ENCODE data around the gene ELFN1. TPM values are rescaled to one million over a fixed set of nuclear protein-coding genes. Genes with fewer than 3 reads are reported as not detected.

Gene ELFN1
- polyA plus RNA-seq, 1 of the 3 experiments (the other 2 are of a cell fraction): 0.05 TPM

GRCh38 chr7:1707756-1708595 is 37.9 kb downstream of the ELFN1 start:
- Histone ChIP-seq H3K9me2 (no peaks in the 10 kb centered on the region), H3K27ac (ENCODE audit: low read depth in 2 of 2, low read length in 1 of 2) (peak overlapping the region in 1 of 2 experiments; percentile 3; a peak in 1 of 4 replicates), H3K79me2 (ENCODE audit: insufficient read depth) (no peaks in the 10 kb centered on the region), H3K27me3 (ENCODE audit: insufficient read depth) (no peaks in the 10 kb centered on the region), H3F3A (replicated peaks; ENCODE audit: insufficient read depth) (no peaks in the 10 kb centered on the region), H3K4me3 (ENCODE audit: low read depth in 2 of 2, low read length in 1 of 2) (no peak overlapping the region), H3K4me2 (no peak overlapping the region), H4K20me1 (ENCODE audit: insufficient read depth) (no peaks in the 10 kb centered on the region), H2AFZ (ENCODE audit: low read depth) (no peak overlapping the region), H3K36me3 (replicated peaks in 1 of 2; ENCODE audit: control insufficient read depth in 1 of 2, insufficient read depth in 2 of 2, low read length in 1 of 2) (no peaks in the 10 kb centered on the region), H3K4me1 (ENCODE audit: control insufficient read depth in 1 of 2, insufficient read depth in 2 of 2, low read depth in 1 of 2, low read length in 1 of 2) (peaks cover 0 to 32% of the 10 kb centered on the region in 2 experiments; a peak in 1 of 4 replicates), H3K9me3 (peaks cover 8% of the 10 kb centered on the region; the same call in 1 of the 2 replicates), H3K9ac (no peak overlapping the region)
- WGBS (ENCODE audit: low lambda C conversion rate): 71% methylated on average over 17 of the region's 17 CpGs
- ChIA-PET POLR2A (no interaction called here), CTCF (interaction anchor here (0.6 to 2.5 kb wide), 5 partner anchors 9 to 129 kb away, joined by 3 to 8 read pairs (median 3); no protein-coding TSS in a partner anchor)
- peak; percentile 18; the same call in 1 of the 2 replicates for TF ChIP-seq SMC3 (IDR thresholded peaks at IDR 0.05; ENCODE audit: low read depth, low read length)
- no peak for TF ChIP-seq FOXJ3 (CRISPR knock-in tag; IDR thresholded peaks at IDR 0.05)
- no peak for TF ChIP-seq RCOR1 (IDR thresholded peaks at IDR 0.05; ENCODE audit: low read length)
- peak; percentile 16; the same call in 1 of the 2 replicates for TF ChIP-seq RAD21 (IDR thresholded peaks at IDR 0.05; ENCODE audit: low read length)
- peak; percentile 48 for DNase-seq

DNA sequence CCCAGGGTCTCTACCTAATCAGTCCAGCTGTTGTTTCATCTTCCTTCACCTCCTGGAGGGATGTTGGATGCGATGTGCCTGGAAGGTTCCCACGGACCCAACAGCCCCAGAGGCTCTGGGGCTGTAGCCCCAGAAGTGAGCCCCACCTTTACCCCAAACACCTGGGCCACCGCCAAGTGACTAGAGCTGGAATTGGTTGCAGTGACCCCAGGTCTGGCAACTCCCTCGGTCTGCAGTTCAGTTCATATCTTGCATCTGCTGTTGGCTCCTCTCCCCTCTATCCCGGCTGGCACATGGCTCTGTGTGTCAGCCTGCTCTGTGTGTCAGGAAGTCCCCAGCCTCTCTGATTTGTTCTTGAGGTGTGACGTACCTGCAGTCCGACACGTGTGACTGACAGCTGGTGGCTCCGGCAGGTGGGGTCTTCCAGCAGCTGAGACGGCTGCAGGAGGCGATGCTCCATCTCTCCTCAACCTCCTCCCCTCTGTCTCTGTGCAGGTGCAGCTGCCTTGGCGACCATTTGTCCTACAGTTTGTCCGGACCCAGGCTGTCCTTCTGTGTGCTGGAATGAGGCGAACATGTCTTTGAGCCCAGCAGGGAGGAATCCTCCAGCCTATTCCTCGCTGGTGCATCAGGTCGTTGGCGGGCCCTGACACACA is 38.6 kb downstream of the ELFN1 start:
- 82% methylated on average over 15 of the region's 17 CpGs for WGBS (ENCODE audit: low lambda C conversion rate)
- DNase-seq: peak; percentile 58
- H3K9ac ChIP-seq: no peak overlapping the region
- H3K36me3 ChIP-seq (replicated peaks in 1 of 2; ENCODE audit: control insufficient read depth in 1 of 2, insufficient read depth in 2 of 2, low read length in 1 of 2): no peaks in the 10 kb centered on the region
- TF ChIP-seq JUND (IDR thresholded peaks at IDR 0.05) (no peak), USF1 (IDR thresholded peaks at IDR 0.05; ENCODE audit: borderline replicate concordance, low read depth) (no peak), TAF1 (IDR thresholded peaks at IDR 0.05; ENCODE audit: borderline replicate concordance, low read depth, low read length) (no peak), RXRA (IDR thresholded peaks at IDR 0.05; ENCODE audit: borderline replicate concordance, low read depth) (no peak), EZH2phosphoT487 (IDR thresholded peaks at IDR 0.05; ENCODE audit: borderline replicate concordance, low read depth) (no peak), RAD21 (IDR thresholded peaks at IDR 0.05; ENCODE audit: low read length) (no peak), FOXJ3 (CRISPR knock-in tag; IDR thresholded peaks at IDR 0.05) (no peak), NRF1 (IDR thresholded peaks at IDR 0.05; ENCODE audit: low read depth, low read length) (no peak), TEAD4 (IDR thresholded peaks at IDR 0.05; ENCODE audit: borderline replicate concordance, insufficient read depth) (no peak), GABPA (IDR thresholded peaks at IDR 0.05; ENCODE audit: low read depth) (no peak)
- TF ChIP-seq, protein P1, sequence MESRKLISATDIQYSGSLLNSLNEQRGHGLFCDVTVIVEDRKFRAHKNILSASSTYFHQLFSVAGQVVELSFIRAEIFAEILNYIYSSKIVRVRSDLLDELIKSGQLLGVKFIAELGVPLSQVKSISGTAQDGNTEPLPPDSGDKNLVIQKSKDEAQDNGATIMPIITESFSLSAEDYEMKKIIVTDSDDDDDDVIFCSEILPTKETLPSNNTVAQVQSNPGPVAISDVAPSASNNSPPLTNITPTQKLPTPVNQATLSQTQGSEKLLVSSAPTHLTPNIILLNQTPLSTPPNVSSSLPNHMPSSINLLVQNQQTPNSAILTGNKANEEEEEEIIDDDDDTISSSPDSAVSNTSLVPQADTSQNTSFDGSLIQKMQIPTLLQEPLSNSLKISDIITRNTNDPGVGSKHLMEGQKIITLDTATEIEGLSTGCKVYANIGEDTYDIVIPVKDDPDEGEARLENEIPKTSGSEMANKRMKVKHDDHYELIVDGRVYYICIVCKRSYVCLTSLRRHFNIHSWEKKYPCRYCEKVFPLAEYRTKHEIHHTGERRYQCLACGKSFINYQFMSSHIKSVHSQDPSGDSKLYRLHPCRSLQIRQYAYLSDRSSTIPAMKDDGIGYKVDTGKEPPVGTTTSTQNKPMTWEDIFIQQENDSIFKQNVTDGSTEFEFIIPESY (IDR thresholded peaks at IDR 0.05; ENCODE audit: borderline replicate concordance, low read depth): no peak
- TF ChIP-seq, protein P2, sequence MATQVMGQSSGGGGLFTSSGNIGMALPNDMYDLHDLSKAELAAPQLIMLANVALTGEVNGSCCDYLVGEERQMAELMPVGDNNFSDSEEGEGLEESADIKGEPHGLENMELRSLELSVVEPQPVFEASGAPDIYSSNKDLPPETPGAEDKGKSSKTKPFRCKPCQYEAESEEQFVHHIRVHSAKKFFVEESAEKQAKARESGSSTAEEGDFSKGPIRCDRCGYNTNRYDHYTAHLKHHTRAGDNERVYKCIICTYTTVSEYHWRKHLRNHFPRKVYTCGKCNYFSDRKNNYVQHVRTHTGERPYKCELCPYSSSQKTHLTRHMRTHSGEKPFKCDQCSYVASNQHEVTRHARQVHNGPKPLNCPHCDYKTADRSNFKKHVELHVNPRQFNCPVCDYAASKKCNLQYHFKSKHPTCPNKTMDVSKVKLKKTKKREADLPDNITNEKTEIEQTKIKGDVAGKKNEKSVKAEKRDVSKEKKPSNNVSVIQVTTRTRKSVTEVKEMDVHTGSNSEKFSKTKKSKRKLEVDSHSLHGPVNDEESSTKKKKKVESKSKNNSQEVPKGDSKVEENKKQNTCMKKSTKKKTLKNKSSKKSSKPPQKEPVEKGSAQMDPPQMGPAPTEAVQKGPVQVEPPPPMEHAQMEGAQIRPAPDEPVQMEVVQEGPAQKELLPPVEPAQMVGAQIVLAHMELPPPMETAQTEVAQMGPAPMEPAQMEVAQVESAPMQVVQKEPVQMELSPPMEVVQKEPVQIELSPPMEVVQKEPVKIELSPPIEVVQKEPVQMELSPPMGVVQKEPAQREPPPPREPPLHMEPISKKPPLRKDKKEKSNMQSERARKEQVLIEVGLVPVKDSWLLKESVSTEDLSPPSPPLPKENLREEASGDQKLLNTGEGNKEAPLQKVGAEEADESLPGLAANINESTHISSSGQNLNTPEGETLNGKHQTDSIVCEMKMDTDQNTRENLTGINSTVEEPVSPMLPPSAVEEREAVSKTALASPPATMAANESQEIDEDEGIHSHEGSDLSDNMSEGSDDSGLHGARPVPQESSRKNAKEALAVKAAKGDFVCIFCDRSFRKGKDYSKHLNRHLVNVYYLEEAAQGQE (IDR thresholded peaks at IDR 0.05; ENCODE audit: low read depth, low read length): no peak
- TF ChIP-seq, protein P3, sequence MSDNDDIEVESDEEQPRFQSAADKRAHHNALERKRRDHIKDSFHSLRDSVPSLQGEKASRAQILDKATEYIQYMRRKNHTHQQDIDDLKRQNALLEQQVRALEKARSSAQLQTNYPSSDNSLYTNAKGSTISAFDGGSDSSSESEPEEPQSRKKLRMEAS (IDR thresholded peaks at IDR 0.05; ENCODE audit: low read depth): no peak
- TF ChIP-seq, protein P4, sequence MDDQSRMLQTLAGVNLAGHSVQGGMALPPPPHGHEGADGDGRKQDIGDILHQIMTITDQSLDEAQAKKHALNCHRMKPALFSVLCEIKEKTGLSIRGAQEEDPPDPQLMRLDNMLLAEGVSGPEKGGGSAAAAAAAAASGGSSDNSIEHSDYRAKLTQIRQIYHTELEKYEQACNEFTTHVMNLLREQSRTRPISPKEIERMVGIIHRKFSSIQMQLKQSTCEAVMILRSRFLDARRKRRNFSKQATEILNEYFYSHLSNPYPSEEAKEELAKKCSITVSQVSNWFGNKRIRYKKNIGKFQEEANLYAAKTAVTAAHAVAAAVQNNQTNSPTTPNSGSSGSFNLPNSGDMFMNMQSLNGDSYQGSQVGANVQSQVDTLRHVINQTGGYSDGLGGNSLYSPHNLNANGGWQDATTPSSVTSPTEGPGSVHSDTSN (IDR thresholded peaks at IDR 0.05): no peak
- H3K27ac ChIP-seq (ENCODE audit: low read depth in 2 of 2, low read length in 1 of 2): no peak overlapping the region; a peak in 1 of 4 replicates
- H2AFZ ChIP-seq (ENCODE audit: low read depth): no peak overlapping the region
- H3K4me2 ChIP-seq: no peak overlapping the region
- H3K4me3 ChIP-seq (ENCODE audit: low read depth in 2 of 2, low read length in 1 of 2): no peak overlapping the region
- H3K79me2 ChIP-seq (ENCODE audit: insufficient read depth): no peaks in the 10 kb centered on the region
- no peaks in the 10 kb centered on the region for H3K27me3 ChIP-seq (ENCODE audit: insufficient read depth)
- CTCF ChIA-PET: interaction anchor here (0.6 to 1.2 kb wide), 4 partner anchors 80 to 130 kb away, joined by 3 to 5 read pairs (median 3); no protein-coding TSS in a partner anchor
- POLR2A ChIA-PET: no interaction called here
- H3K9me3 ChIP-seq: peaks cover 8% of the 10 kb centered on the region; the same call in 1 of the 2 replicates
- H4K20me1 ChIP-seq (ENCODE audit: insufficient read depth): no peaks in the 10 kb centered on the region
- H3K9me2 ChIP-seq: no peaks in the 10 kb centered on the region
- H3F3A ChIP-seq (replicated peaks; ENCODE audit: insufficient read depth): no peaks in the 10 kb centered on the region
- peaks cover 0 to 40% of the 10 kb centered on the region in 2 experiments; a peak in 1 of 4 replicates for H3K4me1 ChIP-seq (ENCODE audit: control insufficient read depth in 1 of 2, insufficient read depth in 2 of 2, low read depth in 1 of 2, low read length in 1 of 2)
